Stimulated activated CD8-positive, alpha-beta memory T cell treated with anti-CD3 and anti-CD28 coated beads, Interleukin-7, amount 100 ng/mL, for 48 hours (primary cell): ENCODE measurements around the gene HOXB6.

ENCODE experiments used
- DNase-seq, 2 donors: peaks; one replicate each; pipeline ENCODE4 v3.0.0-alpha.2; 2020; ENCODE audit warnings: low read depth in 1 of 2; ENCODE audit errors: extremely low read depth in 1 of 2

HOXB6 gene

GRCh38 chr17:48556576-48557401 lies 48.0 kb downstream of the HOXB6 start:
- DNase-seq = no peak

- no peak for DNase-seq
These were observed 48.6 kb downstream of the HOXB6 start for GRCh38 chr17:48556229-48556575.

GRCh38 chr17:48555258-48556228 lies 49.2 kb downstream of the HOXB6 start:
- no peak for DNase-seq

GRCh38 chr17:48554412-48555257 lies 50.2 kb downstream of the HOXB6 start:
- DNase-seq = no peak

- DNase-seq = no peak
These were observed 51.0 kb downstream of the HOXB6 start for GRCh38 chr17:48553826-48554225.

- DNase-seq = no peak
These were observed 51.6 kb downstream of the HOXB6 start for GRCh38 chr17:48553190-48553547.

GRCh38 chr17:48552466-48553189 lies 52.2 kb downstream of the HOXB6 start:
- no peak for DNase-seq

- no peak for DNase-seq
These were observed 53.0 kb downstream of the HOXB6 start for GRCh38 chr17:48551596-48552465.

- DNase-seq = no peak
These were observed 53.6 kb downstream of the HOXB6 start for GRCh38 chr17:48551214-48551555.

- no peak for DNase-seq
These were observed 54.1 kb downstream of the HOXB6 start for GRCh38 chr17:48550502-48551213.

- no peak for DNase-seq
These were observed 54.8 kb downstream of the HOXB6 start for GRCh38 chr17:48549914-48550501.

- DNase-seq = no peak
These were observed 55.5 kb downstream of the HOXB6 start for GRCh38 chr17:48549281-48549630.

GRCh38 chr17:48548523-48549280 lies 56.1 kb downstream of the HOXB6 start:
- no peak for DNase-seq

GRCh38 chr17:48547808-48548522 lies 56.8 kb downstream of the HOXB6 start:
- no peak for DNase-seq

- DNase-seq = no peak
These were observed 57.6 kb downstream of the HOXB6 start for GRCh38 chr17:48546924-48547807.
